Ovary (tissue), 3 donors: Measurements from ENCODE around the gene ZSWIM5.

Experiments
- CTCF ChIP-seq, 3 donors: fragments of 450-650 bp in 2 of 3; fragments of 200-600 bp in 1 of 3; IDR thresholded peaks; one replicate each; pipeline versions ENCODE4 v1.5.1 to v1.8.0; 2016 to 2022; ENCODE audit warnings: antibody characterized with exemption in 3 of 3, mild to moderate bottlenecking in 1 of 3
- EP300 ChIP-seq: sonication (generic); formaldehyde crosslinking; IDR thresholded peaks from one replicate; pipeline ENCODE4 v1.6.1; 2017; ENCODE audit warnings: antibody characterized with exemption
- POLR2A ChIP-seq: fragments of 450-650 bp; IDR thresholded peaks from one replicate; pipeline ENCODE4 v1.6.1; 2017; ENCODE audit warnings: antibody characterized with exemption, mild to moderate bottlenecking, moderate library complexity
- donor health status: DM: no; HTN: no; CAD: no.

GRCh38 chr1:45051005-45051772, 155.2 kb downstream of the ZSWIM5 start:
- TF ChIP-seq CTCF (IDR thresholded peaks at IDR 0.05) (no peak), POLR2A (no peak), EP300 (no peak)
